IMR-90 (cell line): Measurements from ENCODE around the gene GALNT16. TPM values are rescaled to one million over a fixed set of nuclear protein-coding genes. Genes with fewer than 3 reads are reported as not detected.

Experiments used
- ATAC-seq: fragments of 200-7000 bp; cut with Tn5 transposase; 2 replicates; pipeline ENCODE4 v1.9.1; 2020; ENCODE audit warnings: low read depth, mild to moderate bottlenecking, moderate library complexity
- BruUV-seq: library from RNA; stranded (reverse); fragments of 400-500 nt; replicated peaks from 2 replicates; lab custom pipeline; 2021; lab: Mats Ljungman, UMichigan
- CTCF ChIA-PET: fragments of 300-600 bp; formaldehyde crosslinking; extraction: SDS; loops from one replicate; lab custom pipeline; 2021; ENCODE audit warnings: antibody characterized with exemption; lab: Yijun Ruan, JAX
- POLR2A ChIA-PET: fragments of 300-600 bp; sonication (Branson Sonifier 250); formaldehyde crosslinking; loops from one replicate; lab custom pipeline; 2022; ENCODE audit warnings: antibody characterized with exemption; ENCODE audit not compliant: unreplicated experiment; lab: Charles Lee
- DNase-seq: peaks from one replicate; pipeline ENCODE4 v3.0.0; 2013
- H2AFZ ChIP-seq: replicated peaks from 2 replicates; pipeline ENCODE3; 2013; ENCODE audit warnings: low read length, mild to moderate bottlenecking; ENCODE audit not compliant: poor library complexity
- H2AK5ac ChIP-seq: 2 replicates; pipeline ENCODE4 v1.6.1; 2013; ENCODE audit warnings: low read depth, low read length, inconsistent platforms
- H2AK9ac ChIP-seq: replicated peaks from 2 replicates; pipeline ENCODE3; 2013; ENCODE audit warnings: mild to moderate bottlenecking, low read depth, low read length, moderate library complexity; ENCODE audit not compliant: poor library complexity
- H2BK120ac ChIP-seq: 2 replicates; pipeline ENCODE4 v1.6.1; 2013; ENCODE audit warnings: low read depth, low read length, inconsistent platforms
- H2BK15ac ChIP-seq: 3 replicates; pipeline ENCODE4 v1.6.1; 2013; ENCODE audit warnings: low read depth, low read length, inconsistent platforms
- H2BK20ac ChIP-seq: 2 replicates; pipeline ENCODE4 v1.6.1; 2013; ENCODE audit warnings: low read depth, mild to moderate bottlenecking, inconsistent platforms, low read length, moderate library complexity
- H2BK5ac ChIP-seq: 2 replicates; pipeline ENCODE4 v1.6.1; 2013; ENCODE audit warnings: mild to moderate bottlenecking, low read depth, low read length, inconsistent platforms; ENCODE audit not compliant: poor library complexity, severe bottlenecking
- H3K14ac ChIP-seq: replicated peaks from 2 replicates; pipeline ENCODE4 v1.6.1; 2013; ENCODE audit warnings: low read depth, low read length, inconsistent platforms
- H3K18ac ChIP-seq: 2 replicates; pipeline ENCODE4 v1.6.1; 2013; ENCODE audit warnings: low read depth, low read length, control low read depth
- H3K23ac ChIP-seq: 2 replicates; pipeline ENCODE4 v1.6.1; 2013; ENCODE audit warnings: low read depth, low read length, inconsistent platforms
- H3K27ac ChIP-seq: 2 replicates; pipeline ENCODE4 v1.5.1; 2013; ENCODE audit warnings: mild to moderate bottlenecking, control low read depth, low read length; ENCODE audit not compliant: insufficient read depth
- H3K27me3 ChIP-seq: 2 replicates; pipeline ENCODE4 v1.6.1; 2013; ENCODE audit warnings: low read length; ENCODE audit not compliant: control insufficient read depth, insufficient read depth
- H3K36me3 ChIP-seq: 2 replicates; pipeline ENCODE4 v1.6.1; 2013; ENCODE audit warnings: low read length, mixed read lengths; ENCODE audit not compliant: control insufficient read depth, insufficient read depth
- H3K4ac ChIP-seq: 2 replicates; pipeline ENCODE4 v1.6.1; 2013; ENCODE audit warnings: low read depth, low read length, inconsistent platforms
- H3K4me1 ChIP-seq: 2 replicates; pipeline ENCODE4 v1.6.1; 2013; ENCODE audit warnings: low read length, mixed read lengths; ENCODE audit not compliant: control insufficient read depth, insufficient read depth
- H3K4me2 ChIP-seq: 2 replicates; pipeline ENCODE4 v1.6.1; 2013; ENCODE audit warnings: low read depth, mild to moderate bottlenecking, control low read depth, low read length, moderate library complexity
- H3K4me3 ChIP-seq: 2 replicates; pipeline ENCODE4 v1.5.1; 2013; ENCODE audit warnings: low read depth, mild to moderate bottlenecking, control low read depth, low read length, moderate library complexity; ENCODE audit not compliant: insufficient read depth
- H3K56ac ChIP-seq: 2 replicates; pipeline ENCODE4 v1.6.1; 2013; ENCODE audit warnings: low read length, inconsistent platforms; ENCODE audit not compliant: insufficient read depth; ENCODE audit errors: extremely low read depth
- H3K79me1 ChIP-seq, 2 experiments: 2 replicates each; pipeline ENCODE4 v1.6.1; 2013; ENCODE audit warnings: low read length in 2 of 2, inconsistent platforms in 1 of 2, low read depth in 1 of 2
- H3K9ac ChIP-seq: 2 replicates; pipeline ENCODE4 v1.6.1; 2013; ENCODE audit warnings: low read depth, low read length, control low read depth
- H3K9me1 ChIP-seq: 2 replicates; pipeline ENCODE4 v1.6.1; 2013; ENCODE audit warnings: low read length, inconsistent platforms; ENCODE audit not compliant: insufficient read depth
- H3K9me3 ChIP-seq: 2 replicates; pipeline ENCODE4 v1.6.1; 2013; ENCODE audit warnings: low read length; ENCODE audit not compliant: control insufficient read depth, insufficient read depth
- H4K20me1 ChIP-seq: 2 replicates; pipeline ENCODE4 v1.6.1; 2013; ENCODE audit warnings: low read length, inconsistent platforms; ENCODE audit not compliant: insufficient read depth
- H4K5ac ChIP-seq: 2 replicates; pipeline ENCODE4 v1.6.1; 2013; ENCODE audit warnings: mild to moderate bottlenecking, low read depth, low read length, control low read depth
- H4K8ac ChIP-seq, 2 experiments: 2 replicates each; pipeline ENCODE4 v1.6.1; 2013; ENCODE audit warnings: low read depth in 2 of 2, low read length in 2 of 2, control low read depth in 1 of 2, inconsistent platforms in 1 of 2
- H4K91ac ChIP-seq: 2 replicates; pipeline ENCODE4 v1.6.1; 2013; ENCODE audit warnings: low read depth, low read length, inconsistent platforms; ENCODE audit not compliant: insufficient read depth
- BHLHE40 ChIP-seq: fragments of 150-350 bp; IDR thresholded peaks from 2 replicates; pipeline ENCODE4 v1.6.1; 2016; ENCODE audit warnings: mild to moderate bottlenecking, low read depth, low read length
- CHD1 ChIP-seq: IDR thresholded peaks from 2 replicates; pipeline ENCODE4 v1.6.1; 2012; ENCODE audit warnings: low read depth, low read length, improper control_type of control experiment
- CTCF ChIP-seq: conservative IDR thresholded peaks from 2 replicates; pipeline ENCODE4 v1.5.1; 2012; ENCODE audit warnings: mild to moderate bottlenecking, low read depth, low read length, improper control_type of control experiment
- FOS ChIP-seq: fragments of 150-350 bp; IDR thresholded peaks from 2 replicates; pipeline ENCODE4 v1.6.1; 2016; ENCODE audit warnings: low read depth, low read length
- MAFK ChIP-seq: IDR thresholded peaks from 2 replicates; pipeline ENCODE4 v1.6.1; 2012; ENCODE audit warnings: low read depth, low read length, improper control_type of control experiment
- MAZ ChIP-seq: IDR thresholded peaks from 2 replicates; pipeline ENCODE4 v1.6.1; 2012; ENCODE audit warnings: low read depth, mild to moderate bottlenecking, low read length, improper control_type of control experiment, moderate library complexity, borderline replicate concordance
- MXI1 ChIP-seq: IDR thresholded peaks from 2 replicates; pipeline ENCODE4 v1.6.1; 2012; ENCODE audit warnings: low read depth, mild to moderate bottlenecking, low read length, moderate library complexity, borderline replicate concordance
- NFE2L2 ChIP-seq: fragments of 150-350 bp; IDR thresholded peaks from 2 replicates; pipeline ENCODE4 v1.6.1; 2016; ENCODE audit warnings: low read depth, mild to moderate bottlenecking, low read length
- POLR2A ChIP-seq: IDR thresholded peaks from 2 replicates; pipeline ENCODE4 v1.6.1; 2012; ENCODE audit warnings: mild to moderate bottlenecking, low read depth, low read length
- RAD21 ChIP-seq: IDR thresholded peaks from 2 replicates; pipeline ENCODE4 v1.6.1; 2012; ENCODE audit warnings: low read length, improper control_type of control experiment
- RCOR1 ChIP-seq: IDR thresholded peaks from 2 replicates; pipeline ENCODE4 v1.6.1; 2012; ENCODE audit warnings: mild to moderate bottlenecking, low read length, improper control_type of control experiment; ENCODE audit not compliant: insufficient replicate concordance
- RFX5 ChIP-seq: IDR thresholded peaks from 2 replicates; pipeline ENCODE4 v1.8.0; 2012; ENCODE audit warnings: low read depth, mild to moderate bottlenecking, low read length, moderate library complexity
- SMC3 ChIP-seq: fragments of 150-350 bp; IDR thresholded peaks from 2 replicates; pipeline ENCODE4 v1.6.1; 2016; ENCODE audit warnings: low read depth, mild to moderate bottlenecking, antibody characterized with exemption, low read length, moderate library complexity
- USF2 ChIP-seq: fragments of 150-350 bp; IDR thresholded peaks from 2 replicates; pipeline ENCODE4 v1.6.1; 2017; ENCODE audit warnings: mild to moderate bottlenecking, antibody characterized with exemption, low read length, low read depth
- WGBS, 2 experiments: methylation state at CpG; one replicate each; pipeline versions ENCODE4 v1.1.5 to v1.1.7; 2013; ENCODE audit warnings: missing lambda C conversion rate in 2 of 2; ENCODE audit not compliant: insufficient read length in 1 of 2; ENCODE audit errors: extremely low coverage in 2 of 2; 5-methylcytosine and 5-hydroxymethylcytosine counted together
- dilution Hi-C: fragments of 300-500 bp; cut with HindIII; formaldehyde crosslinking; loops from one replicate; pipeline ENCODE4 v1.14.3; 2018; ENCODE audit warnings: low sequenced_read_pairs; ENCODE audit not compliant: unreplicated experiment
- in situ Hi-C: fragments of 300-500 bp; cut with MboI; formaldehyde crosslinking; loops from 3 replicates; pipeline ENCODE4 v1.14.3; 2019; ENCODE audit warnings: low sequenced_read_pairs, inconsistent platforms, mixed read lengths
- intact Hi-C: fragments of 100-400 bp; cut with micrococcal nuclease; formaldehyde crosslinking; loops from 2 replicates; pipeline ENCODE4 v1.10.0; 2022
- polyA plus RNA-seq, 3 experiments: library from polyadenylated mRNA; depleted of rRNA; stranded (reverse); fragments of >200 nt; gene quantifications; 2 replicates each; pipeline ENCODE4 v1.2.3, GENCODE V29; 2012; ENCODE audit warnings: low replicate concordance in 1 of 3
- total RNA-seq: library from RNA; depleted of rRNA; stranded (reverse); fragments of >200 nt; gene quantifications from 2 replicates; pipeline ENCODE4 v1.2.3, GENCODE V29; 2012
- TF ChIP-seq, protein P1 (sequence below): fragments of 150-350 bp; IDR thresholded peaks from 2 replicates; pipeline ENCODE4 v1.6.1; 2016; ENCODE audit warnings: low read depth, mild to moderate bottlenecking, low read length, moderate library complexity, borderline replicate concordance

Gene GALNT16
- total and polyA plus RNA-seq, 2 of the 4 experiments (the other 2 are of a cell fraction): 0.36 to 1.5 TPM

- CTCF ChIA-PET: interaction anchor here (0.6 to 0.9 kb wide), 3 partner anchors 15 to 223 kb away, joined by 3 to 4 read pairs (median 3); no protein-coding TSS in a partner anchor
- Histone ChIP-seq H3K27me3 (no peaks in the 10 kb centered on the region), H3K4me3 (no peak overlapping the region), H3K9me3 (no peaks in the 10 kb centered on the region; the same call in 1 of the 2 replicates), H3K9ac (no peak overlapping the region), H3K9me1 (no peaks in the 10 kb centered on the region; the same call in 1 of the 2 replicates), H2BK120ac (no peak overlapping the region), H4K91ac (no peak overlapping the region), H3K4me2 (no peak overlapping the region), H2BK20ac (no peak overlapping the region), H3K36me3 (peaks cover 19% of the 10 kb centered on the region), H3K27ac (no peak overlapping the region), H4K5ac (no peak overlapping the region), H3K79me1 (no peaks in the 10 kb centered on the region), H3K56ac (no peak overlapping the region), H2AFZ (no peak overlapping the region), H2BK5ac (no peak overlapping the region), H4K20me1 (no peaks in the 10 kb centered on the region), H3K4me1 (no peaks in the 10 kb centered on the region), H3K18ac (no peak overlapping the region), H2AK5ac (no peak overlapping the region), H2BK15ac (no peak overlapping the region), H3K4ac (no peak overlapping the region), H3K14ac (no peak overlapping the region), H2AK9ac (no peak overlapping the region), H3K23ac (no peak overlapping the region), H4K8ac (no peak overlapping the region)
- POLR2A ChIA-PET: no interaction called here
- no peak for TF ChIP-seq FOS
- TF ChIP-seq USF2: no peak
- TF ChIP-seq POLR2A: no peak
- TF ChIP-seq MAFK: no peak
- TF ChIP-seq SMC3: no peak
- TF ChIP-seq RFX5: no peak
- TF ChIP-seq NFE2L2: no peak
- TF ChIP-seq BHLHE40: no peak
- TF ChIP-seq RAD21: no peak
- TF ChIP-seq CHD1: no peak
- no peak for TF ChIP-seq MXI1
- TF ChIP-seq, protein P1, sequence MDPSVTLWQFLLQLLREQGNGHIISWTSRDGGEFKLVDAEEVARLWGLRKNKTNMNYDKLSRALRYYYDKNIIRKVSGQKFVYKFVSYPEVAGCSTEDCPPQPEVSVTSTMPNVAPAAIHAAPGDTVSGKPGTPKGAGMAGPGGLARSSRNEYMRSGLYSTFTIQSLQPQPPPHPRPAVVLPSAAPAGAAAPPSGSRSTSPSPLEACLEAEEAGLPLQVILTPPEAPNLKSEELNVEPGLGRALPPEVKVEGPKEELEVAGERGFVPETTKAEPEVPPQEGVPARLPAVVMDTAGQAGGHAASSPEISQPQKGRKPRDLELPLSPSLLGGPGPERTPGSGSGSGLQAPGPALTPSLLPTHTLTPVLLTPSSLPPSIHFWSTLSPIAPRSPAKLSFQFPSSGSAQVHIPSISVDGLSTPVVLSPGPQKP: no peak
- TF ChIP-seq RCOR1: no peak
- no peak for TF ChIP-seq CTCF
- TF ChIP-seq MAZ: no peak
- DNase-seq (no peak), ATAC-seq (no peak)
- BruUV-seq: no TSS peak
- in situ Hi-C loops (no loop called here), intact Hi-C loops (no loop called here), dilution Hi-C loops (no loop called here)
- WGBS, 2 experiments: 70% methylated on average over 2 of the region's 2 CpGs; no CpG with 5 or more reads in 1 of the 2 experiments
Observed at GRCh38 chr14:69241577-69241976, 18.4 kb upstream of the GALNT16 start.
